Panc1 (cell line): ENCODE results near the gene TYW1B.
"Not testable (repeated sequence)": the region's sequence is repeated elsewhere in the genome, so short reads cannot be mapped to it uniquely, and the experiment has no call there.

Experiments used
- POLR2AphosphoS5 ChIP-seq: IDR thresholded peaks from 2 replicates; pipeline ENCODE4 v1.6.1; 2012; ENCODE audit warnings: mild to moderate bottlenecking, low read depth, low read length, moderate library complexity
- REST ChIP-seq, 2 experiments: IDR thresholded peaks; 2 replicates each; pipeline ENCODE4 v1.6.1; 2011 to 2012; ENCODE audit warnings: low read depth in 2 of 2, control low read depth in 1 of 2, low read length in 1 of 2, mild to moderate bottlenecking in 1 of 2, moderate library complexity in 1 of 2; ENCODE audit not compliant: insufficient read depth in 1 of 2
- SIN3A ChIP-seq: IDR thresholded peaks from 2 replicates; pipeline ENCODE4 v1.6.1; 2012; ENCODE audit warnings: low read depth, mild to moderate bottlenecking, low read length, moderate library complexity, borderline replicate concordance; ENCODE audit not compliant: insufficient read depth
- TCF7L2 ChIP-seq: IDR thresholded peaks from 2 replicates; pipeline ENCODE4 v1.6.1; 2011; ENCODE audit warnings: mild to moderate bottlenecking, low read depth, low read length, inconsistent platforms
- TF ChIP-seq, protein P1 (sequence below): fragments of 450-650 bp; IDR thresholded peaks from 2 replicates; pipeline ENCODE4 v1.5.1; 2017; ENCODE audit warnings: mild to moderate bottlenecking

GRCh38 chr7:72810437-72810836, 17.6 kb downstream of the TYW1B start:
- not testable (repeated sequence) for TF ChIP-seq SIN3A; POLR2AphosphoS5; REST (IDR thresholded peaks at IDR 0.05; ENCODE audit: insufficient read depth in 1 of 2, low read depth in 2 of 2, low read length in 1 of 2); TCF7L2
- TF ChIP-seq, protein P1, sequence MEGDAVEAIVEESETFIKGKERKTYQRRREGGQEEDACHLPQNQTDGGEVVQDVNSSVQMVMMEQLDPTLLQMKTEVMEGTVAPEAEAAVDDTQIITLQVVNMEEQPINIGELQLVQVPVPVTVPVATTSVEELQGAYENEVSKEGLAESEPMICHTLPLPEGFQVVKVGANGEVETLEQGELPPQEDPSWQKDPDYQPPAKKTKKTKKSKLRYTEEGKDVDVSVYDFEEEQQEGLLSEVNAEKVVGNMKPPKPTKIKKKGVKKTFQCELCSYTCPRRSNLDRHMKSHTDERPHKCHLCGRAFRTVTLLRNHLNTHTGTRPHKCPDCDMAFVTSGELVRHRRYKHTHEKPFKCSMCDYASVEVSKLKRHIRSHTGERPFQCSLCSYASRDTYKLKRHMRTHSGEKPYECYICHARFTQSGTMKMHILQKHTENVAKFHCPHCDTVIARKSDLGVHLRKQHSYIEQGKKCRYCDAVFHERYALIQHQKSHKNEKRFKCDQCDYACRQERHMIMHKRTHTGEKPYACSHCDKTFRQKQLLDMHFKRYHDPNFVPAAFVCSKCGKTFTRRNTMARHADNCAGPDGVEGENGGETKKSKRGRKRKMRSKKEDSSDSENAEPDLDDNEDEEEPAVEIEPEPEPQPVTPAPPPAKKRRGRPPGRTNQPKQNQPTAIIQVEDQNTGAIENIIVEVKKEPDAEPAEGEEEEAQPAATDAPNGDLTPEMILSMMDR, result not testable (repeated sequence)
